KMS-11 (cell line): Measurements from ENCODE around the gene HOXD9.

Experiments
- H2AFZ ChIP-seq: fragments of 200-600 bp; sonication (generic); 2 replicates; pipeline ENCODE4 v1.6.1; 2016; ENCODE audit warnings: antibody characterized with exemption, mixed run types, low read depth
- H3K27ac ChIP-seq: fragments of 200-600 bp; sonication (generic); 2 replicates; pipeline ENCODE4 v1.6.1; 2016; ENCODE audit warnings: mild to moderate bottlenecking, mixed run types
- H3K27me3 ChIP-seq: fragments of 200-600 bp; sonication (generic); 2 replicates; pipeline ENCODE4 v1.6.1; 2017; ENCODE audit warnings: mild to moderate bottlenecking, low read depth, mixed run types, moderate library complexity; ENCODE audit not compliant: insufficient read depth
- H3K36me3 ChIP-seq: fragments of 200-600 bp; sonication (generic); 2 replicates; pipeline ENCODE4 v1.6.1; 2017; ENCODE audit warnings: mild to moderate bottlenecking, mixed run types; ENCODE audit not compliant: insufficient read depth
- H3K4me1 ChIP-seq: fragments of 200-600 bp; sonication (generic); 2 replicates; pipeline ENCODE4 v1.6.1; 2016; ENCODE audit warnings: mild to moderate bottlenecking, low read depth, mixed run types; ENCODE audit not compliant: poor library complexity, severe bottlenecking
- H3K4me2 ChIP-seq: fragments of 200-600 bp; sonication (generic); 2 replicates; pipeline ENCODE4 v1.7.0; 2016; ENCODE audit warnings: mild to moderate bottlenecking, mixed run types
- H3K4me3 ChIP-seq: fragments of 200-600 bp; sonication (generic); IDR thresholded peaks from 2 replicates; pipeline ENCODE4 v1.6.1; 2017; ENCODE audit warnings: low read depth, low read length, mixed read lengths; ENCODE audit not compliant: insufficient read depth
- H3K79me2 ChIP-seq: fragments of 200-600 bp; sonication (generic); 2 replicates; pipeline ENCODE4 v1.6.1; 2016; ENCODE audit warnings: low read depth, mixed run types; ENCODE audit not compliant: insufficient read depth
- H3K9ac ChIP-seq: fragments of 200-600 bp; sonication (generic); 2 replicates; pipeline ENCODE4 v1.6.1; 2016; ENCODE audit warnings: mild to moderate bottlenecking, mixed run types
- H4K20me1 ChIP-seq: fragments of 200-600 bp; sonication (generic); 2 replicates; pipeline ENCODE4 v1.6.1; 2016; ENCODE audit warnings: mild to moderate bottlenecking, mixed run types; ENCODE audit not compliant: insufficient read depth
- TF ChIP-seq, protein P1 (sequence below): fragments of 200-600 bp; sonication (generic); conservative IDR thresholded peaks from 2 replicates; pipeline ENCODE4 v1.6.1; 2017; ENCODE audit warnings: low read depth, mild to moderate bottlenecking, antibody characterized with exemption, low read length, moderate library complexity, mixed read lengths

HOXD9 gene

DNA sequence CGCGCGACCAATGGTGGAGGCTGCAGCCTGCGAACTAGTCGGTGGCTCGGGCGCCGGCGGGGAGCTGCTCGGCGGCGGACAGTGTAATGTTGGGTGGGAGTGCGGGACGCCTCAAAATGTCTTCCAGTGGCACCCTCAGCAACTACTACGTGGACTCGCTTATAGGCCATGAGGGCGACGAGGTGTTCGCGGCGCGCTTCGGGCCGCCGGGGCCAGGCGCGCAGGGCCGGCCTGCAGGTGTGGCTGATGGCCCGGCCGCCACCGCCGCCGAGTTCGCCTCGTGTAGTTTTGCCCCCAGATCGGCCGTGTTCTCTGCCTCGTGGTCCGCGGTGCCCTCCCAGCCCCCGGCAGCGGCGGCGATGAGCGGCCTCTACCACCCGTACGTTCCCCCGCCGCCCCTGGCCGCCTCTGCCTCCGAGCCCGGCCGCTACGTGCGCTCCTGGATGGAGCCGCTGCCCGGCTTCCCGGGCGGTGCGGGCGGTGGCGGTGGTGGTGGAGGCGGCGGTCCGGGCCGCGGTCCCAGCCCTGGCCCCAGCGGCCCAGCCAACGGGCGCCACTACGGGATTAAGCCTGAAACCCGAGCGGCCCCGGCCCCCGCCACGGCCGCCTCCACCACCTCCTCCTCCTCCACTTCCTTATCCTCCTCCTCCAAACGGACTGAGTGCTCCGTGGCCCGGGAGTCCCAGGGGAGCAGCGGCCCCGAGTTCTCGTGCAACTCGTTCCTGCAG, at the start of gene HOXD9:
TSS of gene HOXD9 (plus strand) at position 37 of the 728 bp plus-strand sequence. CDS start at position 87, 50 bp downstream.
- Histone ChIP-seq H3K27ac (no peak within 1 kb of the TSS), H3K9ac (no peak within 1 kb of the TSS), H3K36me3 (no peaks in the 10 kb centered on the region), H3K4me1 (no peaks in the 10 kb centered on the region), H3K4me3 (no peak within 1 kb of the TSS), H2AFZ (no peak within 1 kb of the TSS), H4K20me1 (no peaks in the 10 kb centered on the region), H3K79me2 (no peaks in the 10 kb centered on the region), H3K27me3 (no peaks in the 10 kb centered on the region), H3K4me2 (no peak within 1 kb of the TSS)
- TF ChIP-seq, protein P1, sequence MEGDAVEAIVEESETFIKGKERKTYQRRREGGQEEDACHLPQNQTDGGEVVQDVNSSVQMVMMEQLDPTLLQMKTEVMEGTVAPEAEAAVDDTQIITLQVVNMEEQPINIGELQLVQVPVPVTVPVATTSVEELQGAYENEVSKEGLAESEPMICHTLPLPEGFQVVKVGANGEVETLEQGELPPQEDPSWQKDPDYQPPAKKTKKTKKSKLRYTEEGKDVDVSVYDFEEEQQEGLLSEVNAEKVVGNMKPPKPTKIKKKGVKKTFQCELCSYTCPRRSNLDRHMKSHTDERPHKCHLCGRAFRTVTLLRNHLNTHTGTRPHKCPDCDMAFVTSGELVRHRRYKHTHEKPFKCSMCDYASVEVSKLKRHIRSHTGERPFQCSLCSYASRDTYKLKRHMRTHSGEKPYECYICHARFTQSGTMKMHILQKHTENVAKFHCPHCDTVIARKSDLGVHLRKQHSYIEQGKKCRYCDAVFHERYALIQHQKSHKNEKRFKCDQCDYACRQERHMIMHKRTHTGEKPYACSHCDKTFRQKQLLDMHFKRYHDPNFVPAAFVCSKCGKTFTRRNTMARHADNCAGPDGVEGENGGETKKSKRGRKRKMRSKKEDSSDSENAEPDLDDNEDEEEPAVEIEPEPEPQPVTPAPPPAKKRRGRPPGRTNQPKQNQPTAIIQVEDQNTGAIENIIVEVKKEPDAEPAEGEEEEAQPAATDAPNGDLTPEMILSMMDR, result no peak

DNA sequence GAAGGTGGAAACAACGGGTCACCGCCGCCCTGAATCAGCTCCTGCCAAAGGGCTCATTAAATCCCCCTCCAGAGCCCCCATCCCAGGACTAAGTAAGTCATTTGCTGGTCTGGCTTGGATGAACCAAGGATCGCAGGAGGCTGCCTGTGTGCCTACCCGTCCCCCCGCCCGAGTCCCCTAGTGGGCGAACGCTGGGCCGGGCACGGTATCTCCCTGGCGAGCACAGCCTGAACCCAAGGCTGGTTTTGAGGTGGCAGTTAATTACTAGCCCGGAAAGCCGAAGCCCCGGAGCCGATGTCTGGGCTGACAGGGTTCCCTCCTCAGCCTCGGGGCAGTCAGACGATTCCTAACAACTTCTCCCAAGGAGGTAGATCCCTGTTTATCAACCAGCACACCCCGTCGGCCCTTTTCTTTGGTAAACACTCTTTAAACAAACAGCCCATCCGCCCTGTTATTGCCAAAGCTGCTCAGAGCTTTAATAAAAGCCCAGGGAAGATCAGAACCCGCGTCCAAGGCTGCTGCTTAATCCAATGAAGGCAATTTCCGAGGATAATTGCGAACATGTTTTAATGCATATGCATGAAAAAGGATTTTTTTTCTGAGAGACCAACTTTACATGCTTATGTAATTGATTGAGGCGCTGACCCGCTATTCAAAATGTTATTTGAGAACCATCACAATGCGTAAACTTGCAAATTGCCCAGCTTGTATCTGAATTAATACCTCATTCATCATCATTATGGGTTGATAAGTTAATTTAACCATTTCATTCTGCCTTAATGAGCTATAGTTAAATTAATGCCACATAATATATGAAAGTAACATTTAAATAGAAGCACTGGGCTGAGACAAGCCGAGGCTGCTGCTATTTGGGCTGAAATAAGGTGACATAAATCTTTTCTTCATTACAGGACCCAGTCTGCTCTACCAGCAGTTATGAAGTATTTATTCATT, 49.3 kb upstream of the HOXD9 start:
- Histone ChIP-seq H3K4me2 (no peak overlapping the region), H3K27ac (no peak overlapping the region), H4K20me1 (no peaks in the 10 kb centered on the region), H3K27me3 (no peaks in the 10 kb centered on the region), H3K79me2 (no peaks in the 10 kb centered on the region), H3K4me1 (peaks cover 15% of the 10 kb centered on the region), H3K9ac (no peak overlapping the region), H2AFZ (no peak overlapping the region), H3K36me3 (no peaks in the 10 kb centered on the region), H3K4me3 (no peak overlapping the region)
- TF ChIP-seq, protein P1, result no peak

DNA sequence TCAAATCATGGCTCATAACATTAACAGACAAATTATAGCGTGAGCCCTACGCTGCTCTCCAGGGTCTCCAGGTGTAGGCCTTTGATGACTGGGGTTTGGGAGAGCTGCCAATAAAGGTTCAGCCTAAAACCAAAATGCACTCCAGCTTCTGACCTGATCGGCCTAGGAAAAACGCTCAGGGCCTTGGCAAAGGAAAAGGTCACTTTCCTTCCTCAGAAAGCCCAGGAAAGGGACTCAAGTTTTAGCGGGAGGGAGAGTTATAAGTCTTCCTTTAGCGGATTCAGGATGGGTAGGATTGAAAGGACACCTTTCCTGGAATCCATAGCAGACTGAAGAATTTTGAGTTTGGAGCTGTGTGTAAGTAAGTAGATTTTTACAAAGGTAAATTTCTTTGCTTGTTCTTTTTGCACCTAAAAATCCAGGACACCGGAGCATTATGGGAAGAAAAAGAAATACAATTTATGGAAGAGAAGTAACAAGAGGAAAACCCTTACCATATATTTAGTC, 47.5 kb upstream of the HOXD9 start:
- no peaks in the 10 kb centered on the region for H3K27me3 ChIP-seq
- peaks cover 5% of the 10 kb centered on the region for H3K4me1 ChIP-seq
- H3K9ac ChIP-seq, result no peak overlapping the region
- no peak overlapping the region for H2AFZ ChIP-seq
- H3K4me2 ChIP-seq, result no peak overlapping the region
- no peaks in the 10 kb centered on the region for H3K36me3 ChIP-seq
- H3K79me2 ChIP-seq, result no peaks in the 10 kb centered on the region
- no peaks in the 10 kb centered on the region for H4K20me1 ChIP-seq
- TF ChIP-seq, protein P1, result no peak
- no peak overlapping the region for H3K27ac ChIP-seq
- no peak overlapping the region for H3K4me3 ChIP-seq

DNA sequence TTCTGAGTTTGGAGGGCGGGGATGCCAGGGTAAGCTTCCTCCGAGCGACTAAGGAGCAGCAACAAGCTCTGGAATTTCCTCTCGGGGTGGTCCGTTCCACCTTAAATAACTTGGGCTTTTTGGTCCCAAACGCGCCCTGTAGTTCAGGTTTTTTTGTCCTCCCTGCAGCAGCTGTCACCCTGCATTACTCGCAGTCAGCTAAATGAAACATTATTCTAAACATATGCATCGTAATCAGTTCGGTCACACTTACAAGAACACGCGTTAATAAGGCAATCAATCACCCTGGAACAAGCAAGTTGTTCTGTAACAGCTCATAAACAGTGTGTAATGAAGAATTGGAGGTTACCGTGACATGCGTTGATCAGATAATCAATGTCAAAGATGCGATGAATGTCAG, 47.0 kb upstream of the HOXD9 start:
- no peak overlapping the region for H2AFZ ChIP-seq

More for the DNA sequence above, 47.0 kb upstream of the HOXD9 start:
- no peak overlapping the region for H3K9ac ChIP-seq
- no peak overlapping the region for H3K4me2 ChIP-seq
- no peaks in the 10 kb centered on the region for H3K27me3 ChIP-seq
- H3K79me2 ChIP-seq, result no peaks in the 10 kb centered on the region
- TF ChIP-seq, protein P1, result no peak
- no peak overlapping the region for H3K4me3 ChIP-seq
- no peaks in the 10 kb centered on the region for H4K20me1 ChIP-seq
- no peak overlapping the region for H3K27ac ChIP-seq
- no peaks in the 10 kb centered on the region for H3K36me3 ChIP-seq
- H3K4me1 ChIP-seq, result no peaks in the 10 kb centered on the region
